GM23248 (cell line): ENCODE measurements around the gene IL1RAPL2.

Experiments used
- EZH2 ChIP-seq: fragments of 200-600 bp; sonication (generic); IDR thresholded peaks from 2 replicates; pipeline ENCODE4 v1.6.1; 2018; ENCODE audit warnings: antibody characterized with exemption, mild to moderate bottlenecking; ENCODE audit not compliant: insufficient read depth, poor library complexity, severe bottlenecking
- EZH2phosphoT487 ChIP-seq: fragments of 200-600 bp; sonication (generic); IDR thresholded peaks from 2 replicates; pipeline ENCODE4 v1.6.1; 2018; ENCODE audit warnings: antibody characterized with exemption, moderate library complexity, mild to moderate bottlenecking, low read depth; ENCODE audit not compliant: insufficient read depth

GRCh38 chrX:105018865-105019264, 452.9 kb downstream of the IL1RAPL2 start:
- TF ChIP-seq EZH2phosphoT487 (no peak), EZH2 (no peak)
